ENCODE measurements around the gene LSM14B. TPM values are rescaled to one million over a fixed set of nuclear protein-coding genes. Genes with fewer than 3 reads are reported as not detected.

Gene LSM14B
- total RNA-seq, 2 experiments from 2014 or later, result 42.4 to 42.8 TPM

Other genes with a start within 250 kb of the LSM14B start
- 10 to 100 TPM; 24.0 to 24.1 TPM for gene TAF4, start 56.6 kb upstream of the LSM14B start, total RNA-seq
- 100 to 1,000 TPM; 333 to 352 TPM for gene PSMA7, start 20.9 kb downstream of the LSM14B start, total RNA-seq
- 10 to 100 TPM; 15.9 to 17.9 TPM for gene SS18L1, start 21.3 kb downstream of the LSM14B start, total RNA-seq
- gene MTG2, start 60.6 kb downstream of the LSM14B start, total RNA-seq, result 10 to 100 TPM; 31.7 to 34.4 TPM
- not detected for gene HRH3, start 97.8 kb downstream of the LSM14B start, total RNA-seq
- 10 to 100 TPM; 24.1 to 26.4 TPM for gene OSBPL2, start 116.0 kb downstream of the LSM14B start, total RNA-seq
- gene ADRM1, start 180.5 kb downstream of the LSM14B start, total RNA-seq, result 100 to 1,000 TPM in 1 of 2 experiments, 10 to 100 TPM in 1; 97.7 to 103 TPM
- gene LAMA5, start 244.8 kb downstream of the LSM14B start, total RNA-seq, result under 1 TPM; 0.40 to 0.63 TPM

All from activated CD8-positive, alpha-beta T cell treated with anti-CD3 and anti-CD28 coated beads, Interleukin-2, amount 10 ng/mL, durations not matched to agents 7 days and 5 days (primary cell).